ENCODE results near the gene SERTAD3. TPM values are rescaled to one million over a fixed set of nuclear protein-coding genes. Genes with fewer than 3 reads are reported as not detected.
"Not testable (repeated sequence)": the region's sequence is repeated elsewhere in the genome, so short reads cannot be mapped to it uniquely, and the experiment has no call there.

SERTAD3 gene
- polyA plus RNA-seq, 1 of the 3 experiments (the other 2 are of a cell fraction), result 11.3 TPM

DNA sequence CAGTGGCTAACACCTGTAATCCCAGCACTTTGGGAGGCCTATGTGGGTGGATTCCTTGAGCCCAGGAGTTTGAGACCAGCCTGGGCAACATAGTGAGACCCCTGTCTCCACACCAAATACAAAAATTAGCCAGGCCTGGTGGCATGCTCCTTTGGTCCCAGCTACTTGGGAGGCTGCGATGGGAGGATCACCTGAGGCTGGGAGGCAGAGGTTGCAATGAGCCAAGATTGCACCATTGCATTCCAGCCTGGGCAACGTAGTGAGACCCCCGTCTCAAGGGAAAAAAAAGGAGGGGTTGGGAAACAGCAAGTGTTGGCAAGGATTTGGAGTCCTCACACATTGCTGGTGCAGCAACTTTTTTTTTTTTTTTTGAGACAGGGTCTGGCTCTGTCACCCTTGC is 41.9 kb upstream of the SERTAD3 start (continued):
- TF ChIP-seq, protein P1, sequence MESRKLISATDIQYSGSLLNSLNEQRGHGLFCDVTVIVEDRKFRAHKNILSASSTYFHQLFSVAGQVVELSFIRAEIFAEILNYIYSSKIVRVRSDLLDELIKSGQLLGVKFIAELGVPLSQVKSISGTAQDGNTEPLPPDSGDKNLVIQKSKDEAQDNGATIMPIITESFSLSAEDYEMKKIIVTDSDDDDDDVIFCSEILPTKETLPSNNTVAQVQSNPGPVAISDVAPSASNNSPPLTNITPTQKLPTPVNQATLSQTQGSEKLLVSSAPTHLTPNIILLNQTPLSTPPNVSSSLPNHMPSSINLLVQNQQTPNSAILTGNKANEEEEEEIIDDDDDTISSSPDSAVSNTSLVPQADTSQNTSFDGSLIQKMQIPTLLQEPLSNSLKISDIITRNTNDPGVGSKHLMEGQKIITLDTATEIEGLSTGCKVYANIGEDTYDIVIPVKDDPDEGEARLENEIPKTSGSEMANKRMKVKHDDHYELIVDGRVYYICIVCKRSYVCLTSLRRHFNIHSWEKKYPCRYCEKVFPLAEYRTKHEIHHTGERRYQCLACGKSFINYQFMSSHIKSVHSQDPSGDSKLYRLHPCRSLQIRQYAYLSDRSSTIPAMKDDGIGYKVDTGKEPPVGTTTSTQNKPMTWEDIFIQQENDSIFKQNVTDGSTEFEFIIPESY (IDR thresholded peaks at IDR 0.05; ENCODE audit: borderline replicate concordance, low read depth), result no peak
- TF ChIP-seq SMC3 (IDR thresholded peaks at IDR 0.05; ENCODE audit: low read depth, low read length), result no peak
- no peak for TF ChIP-seq ELF1 (IDR thresholded peaks at IDR 0.05)

DNA sequence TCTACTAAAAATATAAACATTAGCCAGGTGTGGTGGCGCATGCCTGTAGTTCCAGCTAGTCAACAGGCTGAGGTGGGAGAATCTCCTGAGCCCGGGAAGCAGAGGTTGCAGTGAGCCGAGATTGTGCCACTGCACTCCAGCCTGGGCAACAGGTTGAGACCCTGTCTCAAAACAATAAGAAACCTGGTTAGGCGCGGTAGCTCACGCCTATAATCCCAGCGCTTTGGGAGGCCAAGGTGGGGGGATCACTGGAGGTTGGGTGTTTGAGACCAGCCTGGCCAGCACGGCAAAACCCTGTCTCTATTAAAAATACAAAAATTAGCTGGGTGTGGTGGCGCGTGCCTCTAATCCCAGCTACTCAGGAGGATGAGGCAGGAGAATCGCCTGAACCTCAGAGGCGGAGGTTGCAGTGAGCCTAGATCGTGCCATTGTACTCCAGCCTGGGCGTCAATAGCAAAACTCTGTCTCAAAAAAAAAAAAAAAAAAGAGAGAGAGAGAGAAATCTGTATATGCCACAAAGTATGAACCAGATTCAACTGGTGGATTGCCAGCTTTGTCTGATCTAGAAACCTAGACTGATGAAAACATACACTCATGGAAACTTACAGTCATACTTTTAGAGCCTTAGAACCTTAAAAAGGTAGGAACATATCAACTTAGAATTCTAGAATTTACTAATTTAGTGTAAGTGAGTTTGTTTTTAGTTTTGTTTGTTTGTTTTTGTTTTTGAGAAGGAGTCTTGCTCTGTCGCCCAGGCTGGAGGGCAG is 31.9 kb upstream of the SERTAD3 start:
- H3K27ac ChIP-seq (ENCODE audit: low read depth in 2 of 2, low read length in 1 of 2); DNase-seq: not testable (repeated sequence)

DNA sequence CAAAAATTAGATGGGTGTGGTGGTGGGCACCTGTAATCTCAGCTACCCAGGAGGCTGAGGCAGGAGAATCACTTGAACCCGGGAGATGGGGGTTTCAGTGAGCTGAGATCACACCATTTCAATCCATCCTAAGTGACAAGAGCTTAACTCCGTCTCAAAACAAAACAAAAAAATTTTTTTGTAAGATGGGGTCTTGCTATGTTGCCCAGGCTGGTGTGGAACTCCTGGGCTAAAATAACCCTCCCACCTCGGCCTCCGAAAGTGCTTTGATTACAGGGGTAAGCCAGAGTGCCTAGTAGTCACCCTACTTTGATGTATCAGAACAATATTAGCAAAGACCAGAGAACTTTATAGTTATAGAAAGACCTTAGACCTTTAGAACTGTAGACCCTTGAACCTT is 30.6 kb upstream of the SERTAD3 start:
- H3K79me2 ChIP-seq (ENCODE audit: insufficient read depth), result no peaks in the 10 kb centered on the region
- H3K4me2 ChIP-seq, result no peak overlapping the region
- H3K27ac ChIP-seq (ENCODE audit: low read depth in 2 of 2, low read length in 1 of 2), result no peak overlapping the region
- no peak overlapping the region for H3K9ac ChIP-seq
- DNase-seq, result no peak
- ChIA-PET POLR2A (no interaction called here), CTCF (no interaction called here)
- no peaks in the 10 kb centered on the region for H3K36me3 ChIP-seq (replicated peaks in 1 of 2; ENCODE audit: control insufficient read depth in 1 of 2, insufficient read depth in 2 of 2, low read length in 1 of 2)
- TF ChIP-seq FOXM1 (IDR thresholded peaks at IDR 0.05; ENCODE audit: low read depth) (no peak), RCOR1 (IDR thresholded peaks at IDR 0.05; ENCODE audit: low read length) (no peak), CHD2 (IDR thresholded peaks at IDR 0.05; ENCODE audit: low read length, partially characterized antibody) (no peak), GABPA (IDR thresholded peaks at IDR 0.05; ENCODE audit: low read depth) (no peak), SIN3A (IDR thresholded peaks at IDR 0.05; ENCODE audit: borderline replicate concordance, low read depth, low read length) (no peak)
- TF ChIP-seq, protein P1 (IDR thresholded peaks at IDR 0.05; ENCODE audit: borderline replicate concordance, low read depth), result no peak
- TF ChIP-seq, protein P2, sequence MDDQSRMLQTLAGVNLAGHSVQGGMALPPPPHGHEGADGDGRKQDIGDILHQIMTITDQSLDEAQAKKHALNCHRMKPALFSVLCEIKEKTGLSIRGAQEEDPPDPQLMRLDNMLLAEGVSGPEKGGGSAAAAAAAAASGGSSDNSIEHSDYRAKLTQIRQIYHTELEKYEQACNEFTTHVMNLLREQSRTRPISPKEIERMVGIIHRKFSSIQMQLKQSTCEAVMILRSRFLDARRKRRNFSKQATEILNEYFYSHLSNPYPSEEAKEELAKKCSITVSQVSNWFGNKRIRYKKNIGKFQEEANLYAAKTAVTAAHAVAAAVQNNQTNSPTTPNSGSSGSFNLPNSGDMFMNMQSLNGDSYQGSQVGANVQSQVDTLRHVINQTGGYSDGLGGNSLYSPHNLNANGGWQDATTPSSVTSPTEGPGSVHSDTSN (IDR thresholded peaks at IDR 0.05), result no peak
- TF ChIP-seq, protein P3, sequence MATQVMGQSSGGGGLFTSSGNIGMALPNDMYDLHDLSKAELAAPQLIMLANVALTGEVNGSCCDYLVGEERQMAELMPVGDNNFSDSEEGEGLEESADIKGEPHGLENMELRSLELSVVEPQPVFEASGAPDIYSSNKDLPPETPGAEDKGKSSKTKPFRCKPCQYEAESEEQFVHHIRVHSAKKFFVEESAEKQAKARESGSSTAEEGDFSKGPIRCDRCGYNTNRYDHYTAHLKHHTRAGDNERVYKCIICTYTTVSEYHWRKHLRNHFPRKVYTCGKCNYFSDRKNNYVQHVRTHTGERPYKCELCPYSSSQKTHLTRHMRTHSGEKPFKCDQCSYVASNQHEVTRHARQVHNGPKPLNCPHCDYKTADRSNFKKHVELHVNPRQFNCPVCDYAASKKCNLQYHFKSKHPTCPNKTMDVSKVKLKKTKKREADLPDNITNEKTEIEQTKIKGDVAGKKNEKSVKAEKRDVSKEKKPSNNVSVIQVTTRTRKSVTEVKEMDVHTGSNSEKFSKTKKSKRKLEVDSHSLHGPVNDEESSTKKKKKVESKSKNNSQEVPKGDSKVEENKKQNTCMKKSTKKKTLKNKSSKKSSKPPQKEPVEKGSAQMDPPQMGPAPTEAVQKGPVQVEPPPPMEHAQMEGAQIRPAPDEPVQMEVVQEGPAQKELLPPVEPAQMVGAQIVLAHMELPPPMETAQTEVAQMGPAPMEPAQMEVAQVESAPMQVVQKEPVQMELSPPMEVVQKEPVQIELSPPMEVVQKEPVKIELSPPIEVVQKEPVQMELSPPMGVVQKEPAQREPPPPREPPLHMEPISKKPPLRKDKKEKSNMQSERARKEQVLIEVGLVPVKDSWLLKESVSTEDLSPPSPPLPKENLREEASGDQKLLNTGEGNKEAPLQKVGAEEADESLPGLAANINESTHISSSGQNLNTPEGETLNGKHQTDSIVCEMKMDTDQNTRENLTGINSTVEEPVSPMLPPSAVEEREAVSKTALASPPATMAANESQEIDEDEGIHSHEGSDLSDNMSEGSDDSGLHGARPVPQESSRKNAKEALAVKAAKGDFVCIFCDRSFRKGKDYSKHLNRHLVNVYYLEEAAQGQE (IDR thresholded peaks at IDR 0.05; ENCODE audit: low read depth, low read length), result no peak
- 72% methylated on average over 4 of the region's 4 CpGs for WGBS (ENCODE audit: low lambda C conversion rate)
- H3F3A ChIP-seq (replicated peaks; ENCODE audit: insufficient read depth), result no peaks in the 10 kb centered on the region
- H3K27me3 ChIP-seq (ENCODE audit: insufficient read depth), result no peaks in the 10 kb centered on the region
- H2AFZ ChIP-seq (ENCODE audit: low read depth), result no peak overlapping the region
- no peaks in the 10 kb centered on the region for H3K9me2 ChIP-seq
- H4K20me1 ChIP-seq (ENCODE audit: insufficient read depth), result no peaks in the 10 kb centered on the region
- no peak overlapping the region for H3K4me3 ChIP-seq (ENCODE audit: low read depth in 2 of 2, low read length in 1 of 2)
- H3K4me1 ChIP-seq (ENCODE audit: control insufficient read depth in 1 of 2, insufficient read depth in 2 of 2, low read depth in 1 of 2, low read length in 1 of 2), result no peaks in the 10 kb centered on the region
- H3K9me3 ChIP-seq, result no peaks in the 10 kb centered on the region

More for the DNA sequence above, 31.9 kb upstream of the SERTAD3 start:
- WGBS (ENCODE audit: low lambda C conversion rate), result 94% methylated on average over 15 of the region's 15 CpGs
- H3K36me3 ChIP-seq (replicated peaks in 1 of 2; ENCODE audit: control insufficient read depth in 1 of 2, insufficient read depth in 2 of 2, low read length in 1 of 2); H3K4me2 ChIP-seq; POLR2A ChIA-PET; H3K9me3 ChIP-seq; H3F3A ChIP-seq (replicated peaks; ENCODE audit: insufficient read depth); H3K79me2 ChIP-seq (ENCODE audit: insufficient read depth); H4K20me1 ChIP-seq (ENCODE audit: insufficient read depth); H2AFZ ChIP-seq (ENCODE audit: low read depth); H3K9me2 ChIP-seq; H3K4me3 ChIP-seq (ENCODE audit: low read depth in 2 of 2, low read length in 1 of 2); H3K9ac ChIP-seq; H3K4me1 ChIP-seq (ENCODE audit: control insufficient read depth in 1 of 2, insufficient read depth in 2 of 2, low read depth in 1 of 2, low read length in 1 of 2); H3K27me3 ChIP-seq (ENCODE audit: insufficient read depth): not testable (repeated sequence)
- CTCF ChIA-PET, result interaction anchor here (1.4 kb wide), 1 partner anchor 9 kb away, joined by 3 read pairs; the partner anchor contains the start of gene SPTBN4

All from SK-N-SH (cell line).